HepG2 (cell line): ENCODE data around the gene VKORC1. TPM values are rescaled to one million over a fixed set of nuclear protein-coding genes. Genes with fewer than 3 reads are reported as not detected.

Experiments
- HCFC1 ChIP-seq: fragments of 150-350 bp; IDR thresholded peaks from 2 replicates; pipeline ENCODE4 v1.6.1; 2014; ENCODE audit warnings: low read depth, low read length
- KDM1A ChIP-seq: IDR thresholded peaks from 2 replicates; pipeline ENCODE4 v1.6.1; 2016; ENCODE audit warnings: missing compliant biosample characterization
- MTA1 ChIP-seq: sonication (generic); formaldehyde crosslinking; IDR thresholded peaks from 2 replicates; pipeline ENCODE4 v1.4.0; 2020; ENCODE audit warnings: missing genetic modification reagents, mild to moderate bottlenecking, borderline replicate concordance
- NONO ChIP-seq, 2 experiments: fragments of 450-650 bp in 1 of 2; sonication (generic) in 1 of 2; formaldehyde crosslinking in 1 of 2; IDR thresholded peaks in 1 of 2; conservative IDR thresholded peaks in 1 of 2; 2 replicates each; pipeline versions ENCODE4 v1.6.1 to v1.8.0; 2017 to 2022; ENCODE audit warnings: mild to moderate bottlenecking in 1 of 2, missing genetic modification reagents in 1 of 2, moderate library complexity in 1 of 2
- SMARCE1 ChIP-seq: fragments of 450-650 bp; IDR thresholded peaks from 2 replicates; pipeline ENCODE4 v1.6.1; 2017; ENCODE audit warnings: borderline replicate concordance
- ZNF318 ChIP-seq: sonication (generic); formaldehyde crosslinking; IDR thresholded peaks from 2 replicates; pipeline ENCODE4 v1.4.0; 2020; ENCODE audit warnings: mild to moderate bottlenecking, missing genetic modification reagents
- ZNF503 ChIP-seq: sonication (generic); formaldehyde crosslinking; IDR thresholded peaks from 2 replicates; pipeline ENCODE4 v1.4.0; 2020; ENCODE audit warnings: missing genetic modification reagents
- polyA plus RNA-seq, 8 experiments: library from polyadenylated mRNA; depleted of rRNA in 3 of 8; stranded (reverse) in 7 of 8; unstranded in 1 of 8; fragments of >200 nt; fragmentation: Illumina TruSeq in 4 of 8; extraction: Trizol in 4 of 8; gene quantifications; 2 replicates each; pipeline versions ENCODE4 v1.2.1 to v1.2.3, GENCODE V29; 2011 to 2016; ENCODE audit warnings: low read depth in 4 of 8, missing spikeins in 1 of 8, mixed read lengths in 1 of 8; ENCODE audit not compliant: insufficient read depth in 1 of 8
- total RNA-seq, 5 experiments: library from RNA; depleted of rRNA; stranded (reverse); fragments of >200 nt; fragmentation: Illumina TruSeq; extraction: Trizol; gene quantifications; 2 replicates each; pipeline ENCODE4 v1.2.3, GENCODE V29; 2016; ENCODE audit warnings: low read depth in 1 of 5
- TF ChIP-seq, protein P1 (sequence below): IDR thresholded peaks from 2 replicates; pipeline ENCODE4 v1.6.1; 2012; ENCODE audit warnings: low read depth, low read length, improper control_type of control experiment
- TF ChIP-seq, protein P2 (sequence below): sonication (generic); formaldehyde crosslinking; IDR thresholded peaks from 2 replicates; pipeline ENCODE4 v1.5.1; 2020; ENCODE audit warnings: mild to moderate bottlenecking, missing genetic modification reagents, moderate library complexity
- TF ChIP-seq, protein P3 (sequence below): IDR thresholded peaks from 2 replicates; pipeline ENCODE4 v1.6.1; 2016; ENCODE audit warnings: low read depth, control low read depth

VKORC1 gene
- total and polyA plus RNA-seq, 2 of the 13 experiments (the other 11 are each of a cell fraction or from before 2014, with no cell fraction given), result 141 to 615 TPM

DNA sequence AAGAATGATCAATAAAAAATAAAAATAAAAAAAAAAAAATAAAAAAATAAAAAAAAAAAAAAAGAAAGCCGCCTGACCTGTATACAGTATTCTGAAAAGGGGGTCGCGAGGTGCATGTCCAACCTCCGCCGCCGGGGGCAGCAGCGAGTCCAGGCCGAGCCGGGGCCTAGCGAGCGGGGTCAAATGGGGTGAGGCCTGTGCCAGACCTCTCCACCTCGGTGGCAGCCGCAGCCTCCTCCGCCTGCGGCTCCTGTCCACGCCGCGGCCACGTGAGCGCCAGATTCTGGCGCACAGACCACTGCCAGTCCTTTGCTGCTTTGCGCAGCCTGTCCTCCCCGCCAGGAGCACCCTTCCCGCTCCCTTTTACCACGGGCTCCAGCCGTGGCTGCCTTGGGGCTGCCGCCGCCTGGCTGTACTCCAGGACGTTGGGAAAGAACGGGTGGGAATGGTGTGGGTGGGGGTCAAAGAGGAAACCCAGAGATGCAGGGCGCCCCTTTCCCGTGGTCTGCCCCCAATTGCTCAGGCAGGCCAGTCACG is 11.1 kb upstream of the VKORC1 start (continued):
- TF ChIP-seq ZNF318 (CRISPR knock-in tag) (peak; percentile 98), SMARCE1 (no peak), HCFC1 (peak; percentile 52; the same call in 1 of the 2 replicates), KDM1A (CRISPR knock-in tag) (peak; percentile 70; the same call in 1 of the 2 replicates), MTA1 (CRISPR knock-in tag) (peak; percentile 94), ZNF503 (peak; percentile 82), NONO (IDR thresholded peaks at IDR 0.05) (no peak), NONO (CRISPR knock-in tag; conservative IDR thresholded peaks at IDR 0.05) (peak; percentile 90)
- TF ChIP-seq, protein P1, sequence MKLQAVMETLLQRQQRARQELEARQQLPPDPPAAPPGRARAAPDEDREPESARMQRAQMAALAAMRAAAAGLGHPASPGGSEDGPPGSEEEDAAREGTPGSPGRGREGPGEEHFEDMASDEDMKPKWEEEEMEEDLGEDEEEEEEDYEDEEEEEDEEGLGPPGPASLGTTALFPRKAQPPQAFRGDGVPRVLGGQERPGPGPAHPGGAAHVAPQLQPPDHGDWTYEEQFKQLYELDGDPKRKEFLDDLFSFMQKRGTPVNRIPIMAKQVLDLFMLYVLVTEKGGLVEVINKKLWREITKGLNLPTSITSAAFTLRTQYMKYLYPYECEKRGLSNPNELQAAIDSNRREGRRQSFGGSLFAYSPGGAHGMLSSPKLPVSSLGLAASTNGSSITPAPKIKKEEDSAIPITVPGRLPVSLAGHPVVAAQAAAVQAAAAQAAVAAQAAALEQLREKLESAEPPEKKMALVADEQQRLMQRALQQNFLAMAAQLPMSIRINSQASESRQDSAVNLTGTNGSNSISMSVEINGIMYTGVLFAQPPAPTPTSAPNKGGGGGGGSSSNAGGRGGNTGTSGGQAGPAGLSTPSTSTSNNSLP, result peak; percentile 51
- TF ChIP-seq, protein P2, sequence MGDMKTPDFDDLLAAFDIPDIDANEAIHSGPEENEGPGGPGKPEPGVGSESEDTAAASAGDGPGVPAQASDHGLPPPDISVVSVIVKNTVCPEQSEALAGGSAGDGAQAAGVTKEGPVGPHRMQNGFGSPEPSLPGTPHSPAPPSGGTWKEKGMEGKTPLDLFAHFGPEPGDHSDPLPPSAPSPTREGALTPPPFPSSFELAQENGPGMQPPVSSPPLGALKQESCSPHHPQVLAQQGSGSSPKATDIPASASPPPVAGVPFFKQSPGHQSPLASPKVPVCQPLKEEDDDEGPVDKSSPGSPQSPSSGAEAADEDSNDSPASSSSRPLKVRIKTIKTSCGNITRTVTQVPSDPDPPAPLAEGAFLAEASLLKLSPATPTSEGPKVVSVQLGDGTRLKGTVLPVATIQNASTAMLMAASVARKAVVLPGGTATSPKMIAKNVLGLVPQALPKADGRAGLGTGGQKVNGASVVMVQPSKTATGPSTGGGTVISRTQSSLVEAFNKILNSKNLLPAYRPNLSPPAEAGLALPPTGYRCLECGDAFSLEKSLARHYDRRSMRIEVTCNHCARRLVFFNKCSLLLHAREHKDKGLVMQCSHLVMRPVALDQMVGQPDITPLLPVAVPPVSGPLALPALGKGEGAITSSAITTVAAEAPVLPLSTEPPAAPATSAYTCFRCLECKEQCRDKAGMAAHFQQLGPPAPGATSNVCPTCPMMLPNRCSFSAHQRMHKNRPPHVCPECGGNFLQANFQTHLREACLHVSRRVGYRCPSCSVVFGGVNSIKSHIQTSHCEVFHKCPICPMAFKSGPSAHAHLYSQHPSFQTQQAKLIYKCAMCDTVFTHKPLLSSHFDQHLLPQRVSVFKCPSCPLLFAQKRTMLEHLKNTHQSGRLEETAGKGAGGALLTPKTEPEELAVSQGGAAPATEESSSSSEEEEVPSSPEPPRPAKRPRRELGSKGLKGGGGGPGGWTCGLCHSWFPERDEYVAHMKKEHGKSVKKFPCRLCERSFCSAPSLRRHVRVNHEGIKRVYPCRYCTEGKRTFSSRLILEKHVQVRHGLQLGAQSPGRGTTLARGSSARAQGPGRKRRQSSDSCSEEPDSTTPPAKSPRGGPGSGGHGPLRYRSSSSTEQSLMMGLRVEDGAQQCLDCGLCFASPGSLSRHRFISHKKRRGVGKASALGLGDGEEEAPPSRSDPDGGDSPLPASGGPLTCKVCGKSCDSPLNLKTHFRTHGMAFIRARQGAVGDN (CRISPR knock-in tag), result peak; percentile 98
- TF ChIP-seq, protein P3, sequence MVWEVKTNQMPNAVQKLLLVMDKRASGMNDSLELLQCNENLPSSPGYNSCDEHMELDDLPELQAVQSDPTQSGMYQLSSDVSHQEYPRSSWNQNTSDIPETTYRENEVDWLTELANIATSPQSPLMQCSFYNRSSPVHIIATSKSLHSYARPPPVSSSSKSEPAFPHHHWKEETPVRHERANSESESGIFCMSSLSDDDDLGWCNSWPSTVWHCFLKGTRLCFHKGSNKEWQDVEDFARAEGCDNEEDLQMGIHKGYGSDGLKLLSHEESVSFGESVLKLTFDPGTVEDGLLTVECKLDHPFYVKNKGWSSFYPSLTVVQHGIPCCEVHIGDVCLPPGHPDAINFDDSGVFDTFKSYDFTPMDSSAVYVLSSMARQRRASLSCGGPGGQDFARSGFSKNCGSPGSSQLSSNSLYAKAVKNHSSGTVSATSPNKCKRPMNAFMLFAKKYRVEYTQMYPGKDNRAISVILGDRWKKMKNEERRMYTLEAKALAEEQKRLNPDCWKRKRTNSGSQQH (CRISPR knock-in tag), result peak; percentile 98
